HepG2 (cell line): Measurements from ENCODE around the gene THRA.

Experiments
- ARID3A ChIP-seq: IDR thresholded peaks from 2 replicates; pipeline ENCODE4 v1.6.1; 2012; ENCODE audit warnings: low read depth, low read length, improper control_type of control experiment
- ELF4 ChIP-seq: sonication (generic); formaldehyde crosslinking; IDR thresholded peaks from 2 replicates; pipeline ENCODE4 v1.5.0; 2020; ENCODE audit warnings: missing genetic modification reagents, mild to moderate bottlenecking, moderate library complexity, borderline replicate concordance
- GATAD2A ChIP-seq: IDR thresholded peaks from 2 replicates; pipeline ENCODE4 v1.6.1; 2016
- KLF12 ChIP-seq: sonication (generic); formaldehyde crosslinking; IDR thresholded peaks from 2 replicates; pipeline ENCODE4 v1.4.0; 2020; ENCODE audit warnings: missing genetic modification reagents, borderline replicate concordance
- MAFK ChIP-seq, 2 experiments: IDR thresholded peaks in 1 of 2; conservative IDR thresholded peaks in 1 of 2; 2 replicates each; pipeline ENCODE4 v1.6.1; 2011; ENCODE audit warnings: improper control_type of control experiment in 2 of 2, low read length in 2 of 2
- NCOA1 ChIP-seq: sonication (generic); formaldehyde crosslinking; IDR thresholded peaks from 2 replicates; pipeline ENCODE4 v1.9.0; 2021; ENCODE audit warnings: missing genetic modification reagents
- ZNF382 ChIP-seq: sonication (generic); formaldehyde crosslinking; IDR thresholded peaks from 2 replicates; pipeline ENCODE4 v1.5.0; 2020; ENCODE audit warnings: missing genetic modification reagents, mild to moderate bottlenecking, borderline replicate concordance

GRCh38 chr17:40015998-40016985 lies 46.5 kb upstream of the THRA start:
- no peak for TF ChIP-seq GATAD2A
- TF ChIP-seq ARID3A: no peak
- no peak for TF ChIP-seq KLF12 (CRISPR knock-in tag)
- TF ChIP-seq NCOA1 (CRISPR knock-in tag): no peak
- TF ChIP-seq ZNF382: no peak
- TF ChIP-seq ELF4: no peak
- TF ChIP-seq MAFK (conservative IDR thresholded peaks at IDR 0.05 in 1 of 2, IDR thresholded peaks at IDR 0.05 in 1 of 2; ENCODE audit: low read length in 2 of 2): no peak
